GM12878 (cell line): ENCODE data around the gene ACE. TPM values are rescaled to one million over a fixed set of nuclear protein-coding genes. Genes with fewer than 3 reads are reported as not detected.

Experiments
- ATAC-seq: fragments of 200-7000 bp; cut with Tn5 transposase; 3 replicates; pipeline ENCODE4 v1.9.1; 2020; ENCODE audit warnings: mild to moderate bottlenecking, moderate library complexity
- BruUV-seq: library from RNA; stranded (reverse); fragments of 400-500 nt; replicated peaks from 2 replicates; lab custom pipeline; 2021; lab: Mats Ljungman, UMichigan
- CTCF ChIA-PET: fragments of 300-600 bp; sonication (Branson Sonifier 250); formaldehyde crosslinking; extraction: SDS; loops from one replicate; lab custom pipeline; 2021; ENCODE audit warnings: inconsistent platforms; lab: Yijun Ruan, JAX
- POLR2A ChIA-PET: fragments of 350-600 bp; formaldehyde crosslinking; extraction: SDS; loops from one replicate; lab custom pipeline; 2021; ENCODE audit warnings: inconsistent platforms; lab: Charles Lee
- RAD21 ChIA-PET: fragments of 300-600 bp; sonication (Branson Sonifier 250); formaldehyde crosslinking; loops from one replicate; lab custom pipeline; 2023; ENCODE audit warnings: antibody characterized with exemption; ENCODE audit not compliant: unreplicated experiment; lab: Charles Lee
- SMC1A ChIA-PET: fragments of 300-600 bp; sonication (Branson Sonifier 250); formaldehyde crosslinking; loops from one replicate; lab custom pipeline; 2023; ENCODE audit not compliant: unreplicated experiment, uncharacterized antibody; lab: Charles Lee
- DNase-seq: peaks from one replicate; pipeline ENCODE4 v3.0.0-alpha.2; 2011; ENCODE audit warnings: low read depth, low spot score
- FAIRE-seq: peaks from 3 replicates; lab custom pipeline; 2011; peaks lifted over from hg19 to GRCh38; lab: Jason Lieb, UNC
- H2AFZ ChIP-seq: 2 replicates; pipeline ENCODE4 v1.6.0; 2011; ENCODE audit warnings: low read depth, low read length, control low read depth; ENCODE audit not compliant: control insufficient read depth
- H3K27ac ChIP-seq: 2 replicates; pipeline ENCODE4 v1.5.1; 2011; ENCODE audit warnings: control low read depth; ENCODE audit not compliant: control insufficient read depth, insufficient read depth
- H3K27me3 ChIP-seq, 2 experiments: replicated peaks in 1 of 2; 2 replicates each; pipeline versions ENCODE4 v1.6.0 to v1.6.1; 2011; ENCODE audit warnings: low read length in 1 of 2; ENCODE audit not compliant: control insufficient read depth in 2 of 2, insufficient read depth in 2 of 2
- H3K36me3 ChIP-seq, 2 experiments: 2 replicates each; pipeline ENCODE4 v1.5.1; 2011; ENCODE audit warnings: low read length in 1 of 2; ENCODE audit not compliant: control insufficient read depth in 2 of 2, insufficient read depth in 2 of 2
- H3K4me1 ChIP-seq: 2 replicates; pipeline ENCODE4 v1.6.1; 2011; ENCODE audit warnings: mild to moderate bottlenecking, low read length, moderate library complexity, mixed read lengths; ENCODE audit not compliant: control insufficient read depth, insufficient read depth
- H3K4me2 ChIP-seq: 2 replicates; pipeline ENCODE4 v1.6.0; 2011; ENCODE audit warnings: control low read depth; ENCODE audit not compliant: control insufficient read depth, insufficient read depth
- H3K4me3 ChIP-seq: fragments of 200-600 bp; sonication (generic); 2 replicates; pipeline ENCODE4 v1.5.1; 2016
- H3K79me2 ChIP-seq: 2 replicates; pipeline ENCODE4 v1.6.0; 2011; ENCODE audit warnings: low read length; ENCODE audit not compliant: control insufficient read depth, insufficient read depth
- H3K9ac ChIP-seq: 2 replicates; pipeline ENCODE4 v1.8.0; 2011; ENCODE audit warnings: low read length, control low read depth, mixed read lengths; ENCODE audit not compliant: control insufficient read depth, insufficient read depth
- H3K9me3 ChIP-seq: replicated peaks from 3 replicates; pipeline ENCODE4 v1.5.1; 2011; ENCODE audit warnings: mild to moderate bottlenecking, low read length; ENCODE audit not compliant: control insufficient read depth, insufficient read depth
- H4K20me1 ChIP-seq: 2 replicates; pipeline ENCODE4 v1.6.0; 2011; ENCODE audit not compliant: control insufficient read depth, insufficient read depth
- CBFB ChIP-seq: IDR thresholded peaks from 2 replicates; pipeline ENCODE4 v1.6.1; 2016; ENCODE audit warnings: antibody characterized with exemption, low read depth
- CEBPB ChIP-seq, 2 experiments: fragments of 150-350 bp in 1 of 2; IDR thresholded peaks; 2 replicates each; pipeline ENCODE4 v1.6.1; 2012 to 2014; ENCODE audit warnings: low read depth in 2 of 2, low read length in 2 of 2, borderline replicate concordance in 1 of 2, inconsistent platforms in 1 of 2
- EED ChIP-seq: sonication (generic); IDR thresholded peaks from 2 replicates; pipeline ENCODE4 v1.6.1; 2016; ENCODE audit warnings: antibody characterized with exemption, low read depth
- FOS ChIP-seq: IDR thresholded peaks from 3 replicates; pipeline ENCODE4 v1.6.1; 2011; ENCODE audit warnings: borderline replicate concordance; ENCODE audit not compliant: insufficient read length; ENCODE audit errors: extremely low read depth
- HCFC1 ChIP-seq: fragments of 150-350 bp; IDR thresholded peaks from 2 replicates; pipeline ENCODE4 v1.6.1; 2014; ENCODE audit warnings: low read length
- LARP7 ChIP-seq: fragments of 450-650 bp; IDR thresholded peaks from 2 replicates; pipeline ENCODE4 v1.6.1; 2017; ENCODE audit warnings: mild to moderate bottlenecking
- MYB ChIP-seq: fragments of 150-350 bp; IDR thresholded peaks from 2 replicates; pipeline ENCODE4 v1.6.1; 2014; ENCODE audit warnings: mild to moderate bottlenecking, low read depth, low read length, borderline replicate concordance
- NRF1 ChIP-seq: conservative IDR thresholded peaks from 2 replicates; pipeline ENCODE4 v1.6.1; 2011; ENCODE audit warnings: mild to moderate bottlenecking, low read depth, low read length, improper control_type of control experiment
- RAD21 ChIP-seq: IDR thresholded peaks from 2 replicates; pipeline ENCODE4 v1.6.1; 2011; ENCODE audit warnings: mild to moderate bottlenecking, low read depth, low read length, moderate library complexity; ENCODE audit not compliant: insufficient read depth
- RAD51 ChIP-seq: fragments of 450-650 bp; IDR thresholded peaks from 2 replicates; pipeline ENCODE4 v1.6.1; 2016; ENCODE audit warnings: moderate library complexity, mild to moderate bottlenecking, inconsistent platforms
- TARDBP ChIP-seq: IDR thresholded peaks from 2 replicates; pipeline ENCODE4 v1.6.1; 2016; ENCODE audit warnings: borderline replicate concordance
- TCF12 ChIP-seq: IDR thresholded peaks from 2 replicates; pipeline ENCODE4 v1.6.1; 2011; ENCODE audit warnings: low read depth, mild to moderate bottlenecking, low read length
- WGBS: methylation state at CpG from one replicate; pipeline ENCODE4 v1.1.6; 2016; ENCODE audit warnings: low lambda C conversion rate; ENCODE audit not compliant: insufficient replicate concordance, insufficient coverage; ENCODE audit errors: missing lambda C conversion rate; 5-methylcytosine and 5-hydroxymethylcytosine counted together
- in situ Hi-C: fragments of 300-500 bp; cut with MboI; formaldehyde crosslinking; loops from 9 replicates; pipeline ENCODE4 v1.14.3; 2018; ENCODE audit warnings: mixed read lengths
- intact Hi-C: fragments of 100-400 bp; cut with micrococcal nuclease; formaldehyde crosslinking; loops from one replicate; pipeline ENCODE4 v1.14.2; 2022; ENCODE audit not compliant: unreplicated experiment
- polyA plus RNA-seq, 11 experiments: library from polyadenylated mRNA; depleted of rRNA in 4 of 11; unstranded in 6 of 11; stranded (reverse) in 5 of 11; fragments of >200 nt; fragmentation: Nextera tagmentation in 4 of 11; fragmentation: Illumina TruSeq in 1 of 11; extraction: Ambion mirVana in 4 of 11; extraction: Trizol in 1 of 11; gene quantifications; 1 replicate in 1 of 11; 2 replicates in 10 of 11; pipeline versions ENCODE4 v1.2.1 to v1.2.3, GENCODE V29; 2011 to 2016; ENCODE audit warnings: inconsistent platforms in 2 of 11, missing spikeins in 2 of 11, low read depth in 1 of 11
- total RNA-seq, 4 experiments: library from RNA; depleted of rRNA in 3 of 4; stranded (reverse); fragments of >200 nt in 3 of 4; fragmentation: Illumina TruSeq in 1 of 4; extraction: Trizol in 1 of 4; gene quantifications; 2 replicates each; pipeline versions ENCODE4 v1.2.1 to v1.2.3, GENCODE V29; 2013 to 2021
- TF ChIP-seq, protein P1 (sequence below): fragments of 150-350 bp; IDR thresholded peaks from 2 replicates; pipeline ENCODE4 v1.6.1; 2016; ENCODE audit warnings: low read depth, low read length
- TF ChIP-seq, protein P2 (sequence below): fragments of 450-650 bp; formaldehyde crosslinking; IDR thresholded peaks from 2 replicates; pipeline ENCODE4 v1.4.0; 2022; ENCODE audit warnings: mild to moderate bottlenecking, moderate library complexity
- TF ChIP-seq, protein P3 (sequence below): fragments of 150-350 bp; IDR thresholded peaks from 2 replicates; pipeline ENCODE4 v1.6.1; 2014; ENCODE audit warnings: mild to moderate bottlenecking, low read depth, low read length

Gene ACE
- total and polyA plus RNA-seq, 10 of the 15 experiments (the other 5 are each of a cell fraction or from before 2014, with no cell fraction given) = 0.46 TPM; not detected in 9

DNA sequence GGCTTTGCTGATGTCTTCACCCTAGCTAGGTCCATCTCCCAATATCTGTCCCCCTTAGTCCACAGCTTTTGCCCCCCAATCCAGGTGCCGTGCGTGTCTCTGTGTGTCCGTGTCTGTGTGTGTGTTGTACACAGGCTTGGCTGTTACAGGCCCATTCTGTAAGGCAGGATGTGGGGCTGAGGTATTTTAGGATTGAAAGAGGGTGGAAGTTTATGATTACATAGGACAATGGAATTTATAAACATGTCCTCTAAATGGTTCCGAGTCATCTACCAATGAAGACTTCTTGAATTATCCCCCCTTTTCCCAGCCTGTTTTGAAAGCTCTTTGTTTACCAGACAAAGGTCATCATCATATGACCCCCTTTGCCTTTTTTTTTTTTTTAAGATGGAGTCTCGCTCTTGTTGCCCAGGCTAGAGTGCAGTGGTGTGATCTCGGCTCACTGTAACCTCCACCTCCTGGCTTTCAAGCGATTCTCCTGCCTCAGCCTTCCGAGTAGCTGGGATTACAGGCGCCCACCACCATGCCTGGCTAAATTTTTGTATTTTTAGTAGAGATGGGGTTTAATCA lies 21.9 kb downstream of the ACE start:
- CTCF ChIA-PET = interaction anchor here (1.8 kb wide), 1 partner anchor 71 kb away, joined by 4 read pairs; no protein-coding TSS in a partner anchor
- Histone ChIP-seq H2AFZ (no peak overlapping the region), H3K9me3 (no peaks in the 10 kb centered on the region), H4K20me1 (no peaks in the 10 kb centered on the region), H3K27me3 (peaks cover 0 to 2% of the 10 kb centered on the region in 2 experiments; a peak in 1 of 4 replicates), H3K9ac (no peak overlapping the region), H3K79me2 (no peaks in the 10 kb centered on the region), H3K4me2 (no peak overlapping the region), H3K27ac (no peak overlapping the region), H3K36me3 (no peaks in the 10 kb centered on the region), H3K4me1 (no peaks in the 10 kb centered on the region), H3K4me3 (no peak overlapping the region)
- SMC1A ChIA-PET = no interaction called here
- TF ChIP-seq, protein P1, sequence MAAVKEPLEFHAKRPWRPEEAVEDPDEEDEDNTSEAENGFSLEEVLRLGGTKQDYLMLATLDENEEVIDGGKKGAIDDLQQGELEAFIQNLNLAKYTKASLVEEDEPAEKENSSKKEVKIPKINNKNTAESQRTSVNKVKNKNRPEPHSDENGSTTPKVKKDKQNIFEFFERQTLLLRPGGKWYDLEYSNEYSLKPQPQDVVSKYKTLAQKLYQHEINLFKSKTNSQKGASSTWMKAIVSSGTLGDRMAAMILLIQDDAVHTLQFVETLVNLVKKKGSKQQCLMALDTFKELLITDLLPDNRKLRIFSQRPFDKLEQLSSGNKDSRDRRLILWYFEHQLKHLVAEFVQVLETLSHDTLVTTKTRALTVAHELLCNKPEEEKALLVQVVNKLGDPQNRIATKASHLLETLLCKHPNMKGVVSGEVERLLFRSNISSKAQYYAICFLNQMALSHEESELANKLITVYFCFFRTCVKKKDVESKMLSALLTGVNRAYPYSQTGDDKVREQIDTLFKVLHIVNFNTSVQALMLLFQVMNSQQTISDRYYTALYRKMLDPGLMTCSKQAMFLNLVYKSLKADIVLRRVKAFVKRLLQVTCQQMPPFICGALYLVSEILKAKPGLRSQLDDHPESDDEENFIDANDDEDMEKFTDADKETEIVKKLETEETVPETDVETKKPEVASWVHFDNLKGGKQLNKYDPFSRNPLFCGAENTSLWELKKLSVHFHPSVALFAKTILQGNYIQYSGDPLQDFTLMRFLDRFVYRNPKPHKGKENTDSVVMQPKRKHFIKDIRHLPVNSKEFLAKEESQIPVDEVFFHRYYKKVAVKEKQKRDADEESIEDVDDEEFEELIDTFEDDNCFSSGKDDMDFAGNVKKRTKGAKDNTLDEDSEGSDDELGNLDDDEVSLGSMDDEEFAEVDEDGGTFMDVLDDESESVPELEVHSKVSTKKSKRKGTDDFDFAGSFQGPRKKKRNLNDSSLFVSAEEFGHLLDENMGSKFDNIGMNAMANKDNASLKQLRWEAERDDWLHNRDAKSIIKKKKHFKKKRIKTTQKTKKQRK = no peak
- TF ChIP-seq, protein P2, sequence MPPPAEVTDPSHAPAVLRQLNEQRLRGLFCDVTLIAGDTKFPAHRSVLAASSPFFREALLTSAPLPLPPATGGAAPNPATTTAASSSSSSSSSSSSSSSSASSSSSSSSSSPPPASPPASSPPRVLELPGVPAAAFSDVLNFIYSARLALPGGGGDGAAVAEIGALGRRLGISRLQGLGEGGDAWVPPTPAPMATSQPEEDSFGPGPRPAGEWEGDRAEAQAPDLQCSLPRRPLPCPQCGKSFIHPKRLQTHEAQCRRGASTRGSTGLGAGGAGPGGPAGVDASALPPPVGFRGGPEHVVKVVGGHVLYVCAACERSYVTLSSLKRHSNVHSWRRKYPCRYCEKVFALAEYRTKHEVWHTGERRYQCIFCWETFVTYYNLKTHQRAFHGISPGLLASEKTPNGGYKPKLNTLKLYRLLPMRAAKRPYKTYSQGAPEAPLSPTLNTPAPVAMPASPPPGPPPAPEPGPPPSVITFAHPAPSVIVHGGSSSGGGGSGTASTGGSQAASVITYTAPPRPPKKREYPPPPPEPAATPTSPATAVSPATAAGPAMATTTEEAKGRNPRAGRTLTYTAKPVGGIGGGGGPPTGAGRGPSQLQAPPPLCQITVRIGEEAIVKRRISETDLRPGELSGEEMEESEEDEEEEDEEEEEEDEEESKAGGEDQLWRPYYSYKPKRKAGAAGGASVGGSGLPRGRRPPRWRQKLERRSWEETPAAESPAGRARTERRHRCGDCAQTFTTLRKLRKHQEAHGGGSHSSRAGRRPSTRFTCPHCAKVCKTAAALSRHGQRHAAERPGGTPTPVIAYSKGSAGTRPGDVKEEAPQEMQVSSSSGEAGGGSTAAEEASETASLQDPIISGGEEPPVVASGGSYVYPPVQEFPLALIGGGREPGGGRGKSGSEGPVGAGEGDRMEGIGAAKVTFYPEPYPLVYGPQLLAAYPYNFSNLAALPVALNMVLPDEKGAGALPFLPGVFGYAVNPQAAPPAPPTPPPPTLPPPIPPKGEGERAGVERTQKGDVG (CRISPR knock-in tag) = no peak
- TF ChIP-seq, protein P3, sequence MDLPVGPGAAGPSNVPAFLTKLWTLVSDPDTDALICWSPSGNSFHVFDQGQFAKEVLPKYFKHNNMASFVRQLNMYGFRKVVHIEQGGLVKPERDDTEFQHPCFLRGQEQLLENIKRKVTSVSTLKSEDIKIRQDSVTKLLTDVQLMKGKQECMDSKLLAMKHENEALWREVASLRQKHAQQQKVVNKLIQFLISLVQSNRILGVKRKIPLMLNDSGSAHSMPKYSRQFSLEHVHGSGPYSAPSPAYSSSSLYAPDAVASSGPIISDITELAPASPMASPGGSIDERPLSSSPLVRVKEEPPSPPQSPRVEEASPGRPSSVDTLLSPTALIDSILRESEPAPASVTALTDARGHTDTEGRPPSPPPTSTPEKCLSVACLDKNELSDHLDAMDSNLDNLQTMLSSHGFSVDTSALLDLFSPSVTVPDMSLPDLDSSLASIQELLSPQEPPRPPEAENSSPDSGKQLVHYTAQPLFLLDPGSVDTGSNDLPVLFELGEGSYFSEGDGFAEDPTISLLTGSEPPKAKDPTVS = no peak
- TF ChIP-seq TCF12 (no peak), LARP7 (no peak), RAD51 (no peak), CEBPB (IDR thresholded peaks at IDR 0.05; ENCODE audit: borderline replicate concordance in 1 of 2, low read depth in 2 of 2, low read length in 2 of 2) (no peak), RAD21 (no peak), EED (no peak), TARDBP (no peak), CBFB (no peak), HCFC1 (no peak), MYB (no peak), NRF1 (no peak), FOS (no peak)
- POLR2A ChIA-PET = no interaction called here
- 49% methylated on average over 9 of the region's 9 CpGs for WGBS
- in situ Hi-C loops = no loop called here
- intact Hi-C loops = no loop called here
- ATAC-seq = no peak
- FAIRE-seq = no peak
- no TSS peak for BruUV-seq
- RAD21 ChIA-PET = no interaction called here
- no peak for DNase-seq
